Osteoblast (primary cell): ENCODE results near the gene GALNT16. TPM values are rescaled to one million over a fixed set of nuclear protein-coding genes. Genes with fewer than 3 reads are reported as not detected.
"Not testable (repeated sequence)": the region's sequence is repeated elsewhere in the genome, so short reads cannot be mapped to it uniquely, and the experiment has no call there.

ENCODE experiments used
- DNase-seq: peaks from one replicate; pipeline ENCODE4 v3.0.0; 2011; ENCODE audit warnings: low spot score, mixed read lengths; ENCODE audit not compliant: insufficient read length; ENCODE audit errors: missing footprints
- H2AFZ ChIP-seq: 2 replicates; pipeline ENCODE4 v1.6.0; 2011; ENCODE audit warnings: mild to moderate bottlenecking, low read length
- H3K27ac ChIP-seq: 2 replicates; pipeline ENCODE4 v1.5.1; 2011; ENCODE audit warnings: mild to moderate bottlenecking, low read depth, low read length, moderate library complexity
- H3K27me3 ChIP-seq: 2 replicates; pipeline ENCODE4 v1.6.0; 2012; ENCODE audit warnings: mild to moderate bottlenecking, control low read depth, inconsistent platforms, low read length, moderate library complexity; ENCODE audit not compliant: insufficient read depth
- H3K36me3 ChIP-seq: 2 replicates; pipeline ENCODE4 v1.5.1; 2011; ENCODE audit warnings: mild to moderate bottlenecking, low read length, control low read depth, moderate library complexity; ENCODE audit not compliant: insufficient read depth
- H3K4me1 ChIP-seq: 2 replicates; pipeline ENCODE4 v1.5.1; 2011; ENCODE audit warnings: mild to moderate bottlenecking, low read length, control low read depth, moderate library complexity; ENCODE audit not compliant: insufficient read depth
- H3K4me2 ChIP-seq: 2 replicates; pipeline ENCODE4 v1.6.0; 2011; ENCODE audit warnings: mild to moderate bottlenecking, low read length; ENCODE audit not compliant: insufficient read depth
- H3K4me3 ChIP-seq: fragments of 200-600 bp; sonication (generic); 3 replicates; pipeline ENCODE4 v1.5.1; 2012; ENCODE audit warnings: mild to moderate bottlenecking, low read length, inconsistent platforms; ENCODE audit not compliant: insufficient read depth
- H3K79me2 ChIP-seq: 2 replicates; pipeline ENCODE4 v1.6.0; 2012; ENCODE audit warnings: mild to moderate bottlenecking, low read length, control low read depth, inconsistent platforms; ENCODE audit not compliant: insufficient read depth
- H3K9me3 ChIP-seq: 2 replicates; pipeline ENCODE4 v1.5.1; 2011; ENCODE audit warnings: low read depth, low read length, control low read depth
- H4K20me1 ChIP-seq: 2 replicates; pipeline ENCODE4 v1.6.0; 2012; ENCODE audit warnings: mild to moderate bottlenecking, low read length, control low read depth; ENCODE audit not compliant: insufficient read depth
- total RNA-seq: library from RNA; depleted of rRNA; stranded (reverse); fragments of >200 nt; gene quantifications from 2 replicates; pipeline ENCODE4 v1.2.3, GENCODE V29; 2012
- TF ChIP-seq, protein P1 (sequence below): IDR thresholded peaks from 2 replicates; pipeline ENCODE4 v1.5.1; 2011; ENCODE audit warnings: mild to moderate bottlenecking, low read depth, low read length, moderate library complexity; ENCODE audit errors: extremely low read depth

The GALNT16 gene
- 4.0 and 4.1 TPM in 2 replicates for total RNA-seq

DNA sequence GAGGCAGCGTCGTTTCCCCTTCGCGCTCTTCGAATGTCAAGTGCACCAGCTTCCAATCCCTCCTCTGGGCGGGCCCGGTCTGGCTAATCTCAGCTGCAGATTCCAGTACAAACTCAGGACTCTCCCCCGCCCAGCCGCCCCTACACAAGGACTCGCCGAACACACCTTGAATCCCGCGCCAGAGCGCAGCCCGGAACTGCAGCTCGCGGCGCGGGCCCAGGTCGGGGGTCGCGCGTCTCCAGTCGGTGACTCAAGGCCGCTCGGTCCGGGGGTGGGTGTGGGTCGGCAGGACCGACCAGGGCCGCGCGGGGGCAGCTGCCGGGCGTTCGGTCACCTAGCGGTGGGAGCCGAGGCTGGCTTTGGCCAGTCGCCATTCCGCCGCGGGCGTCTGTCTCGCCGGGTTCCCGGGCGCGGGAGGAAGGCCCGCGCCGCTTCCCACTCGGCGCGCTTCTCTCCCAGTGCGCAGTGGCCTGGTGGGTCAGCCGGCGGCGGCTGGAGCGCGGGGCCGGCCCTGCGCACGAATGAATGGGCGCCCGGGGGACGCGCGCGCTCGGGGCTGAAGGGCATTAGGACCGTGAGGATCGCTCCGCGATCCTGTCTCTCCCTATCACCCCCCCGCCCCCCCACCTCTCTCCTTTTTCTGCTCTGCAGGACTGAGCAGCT, at the start of gene GALNT16:
TSS of gene GALNT16 (plus strand) at position 632 of the 663 bp plus-strand sequence. CDS start 133 bp downstream, outside the sequence.
- Histone ChIP-seq H4K20me1 (no peaks in the 10 kb centered on the region), H3K4me2 (peak within 1 kb of the TSS; percentile 85), H3K9me3 (no peaks in the 10 kb centered on the region), H2AFZ (peak within 1 kb of the TSS; percentile 62), H3K4me1 (peaks cover 32% of the 10 kb centered on the region), H3K79me2 (no peaks in the 10 kb centered on the region), H3K27ac (no peak within 1 kb of the TSS), H3K36me3 (no peaks in the 10 kb centered on the region), H3K27me3 (peaks cover 43% of the 10 kb centered on the region), H3K4me3 (peak within 1 kb of the TSS; percentile 70)
- peak; percentile 94 for DNase-seq
- TF ChIP-seq, protein P1, sequence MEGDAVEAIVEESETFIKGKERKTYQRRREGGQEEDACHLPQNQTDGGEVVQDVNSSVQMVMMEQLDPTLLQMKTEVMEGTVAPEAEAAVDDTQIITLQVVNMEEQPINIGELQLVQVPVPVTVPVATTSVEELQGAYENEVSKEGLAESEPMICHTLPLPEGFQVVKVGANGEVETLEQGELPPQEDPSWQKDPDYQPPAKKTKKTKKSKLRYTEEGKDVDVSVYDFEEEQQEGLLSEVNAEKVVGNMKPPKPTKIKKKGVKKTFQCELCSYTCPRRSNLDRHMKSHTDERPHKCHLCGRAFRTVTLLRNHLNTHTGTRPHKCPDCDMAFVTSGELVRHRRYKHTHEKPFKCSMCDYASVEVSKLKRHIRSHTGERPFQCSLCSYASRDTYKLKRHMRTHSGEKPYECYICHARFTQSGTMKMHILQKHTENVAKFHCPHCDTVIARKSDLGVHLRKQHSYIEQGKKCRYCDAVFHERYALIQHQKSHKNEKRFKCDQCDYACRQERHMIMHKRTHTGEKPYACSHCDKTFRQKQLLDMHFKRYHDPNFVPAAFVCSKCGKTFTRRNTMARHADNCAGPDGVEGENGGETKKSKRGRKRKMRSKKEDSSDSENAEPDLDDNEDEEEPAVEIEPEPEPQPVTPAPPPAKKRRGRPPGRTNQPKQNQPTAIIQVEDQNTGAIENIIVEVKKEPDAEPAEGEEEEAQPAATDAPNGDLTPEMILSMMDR = peak; percentile 14

DNA sequence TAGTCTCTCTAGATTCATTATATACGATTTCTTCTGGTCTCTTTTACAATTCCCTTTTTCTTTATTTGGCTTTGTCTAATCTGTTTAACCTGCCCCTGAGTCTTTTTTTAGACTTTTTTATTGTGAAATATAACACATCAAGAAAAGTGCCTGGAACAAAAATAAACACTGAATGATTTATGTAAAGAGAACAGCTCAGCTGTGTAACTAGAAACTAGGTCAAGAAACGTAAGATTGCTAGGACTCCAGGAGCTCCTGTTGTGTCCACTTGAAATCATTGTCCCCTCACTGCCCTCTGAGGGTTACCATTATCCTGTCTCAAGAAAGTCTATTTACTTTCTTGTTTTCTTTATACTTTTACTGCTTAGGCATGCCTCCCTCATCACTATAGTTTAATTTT, 45.6 kb upstream of the GALNT16 start:
- Histone ChIP-seq H4K20me1 (no peaks in the 10 kb centered on the region), H3K4me1 (no peaks in the 10 kb centered on the region), H3K4me2 (no peak overlapping the region), H3K27me3 (no peaks in the 10 kb centered on the region), H2AFZ (no peak overlapping the region), H3K36me3 (no peaks in the 10 kb centered on the region), H3K27ac (no peak overlapping the region), H3K4me3 (no peak overlapping the region), H3K79me2 (no peaks in the 10 kb centered on the region), H3K9me3 (no peaks in the 10 kb centered on the region)
- no peak for DNase-seq
- TF ChIP-seq, protein P1 = no peak

DNA sequence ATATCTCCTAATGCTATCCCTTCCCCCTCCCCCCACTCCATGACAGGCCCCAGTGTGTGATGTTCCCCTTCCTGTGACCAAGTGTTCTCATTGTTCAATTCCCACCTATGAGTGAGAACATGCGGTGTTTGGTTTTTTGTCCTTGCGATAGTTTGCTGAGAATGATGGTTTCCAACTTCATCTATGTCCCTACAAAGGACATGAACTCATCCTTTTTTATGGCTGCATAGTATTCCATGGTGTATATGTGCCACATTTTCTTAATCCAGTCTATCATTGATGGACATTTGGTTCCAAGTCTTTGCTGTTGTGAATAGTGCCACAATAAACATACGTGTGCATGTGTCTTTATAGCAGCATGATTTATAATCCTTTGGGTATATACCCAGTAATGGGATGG, 42.3 kb upstream of the GALNT16 start:
- H3K79me2 ChIP-seq, H2AFZ ChIP-seq, H3K36me3 ChIP-seq, H3K9me3 ChIP-seq, H3K27me3 ChIP-seq, H3K4me1 ChIP-seq, DNase-seq, H3K27ac ChIP-seq, H3K4me3 ChIP-seq, H4K20me1 ChIP-seq, H3K4me2 ChIP-seq: not testable (repeated sequence)

DNA sequence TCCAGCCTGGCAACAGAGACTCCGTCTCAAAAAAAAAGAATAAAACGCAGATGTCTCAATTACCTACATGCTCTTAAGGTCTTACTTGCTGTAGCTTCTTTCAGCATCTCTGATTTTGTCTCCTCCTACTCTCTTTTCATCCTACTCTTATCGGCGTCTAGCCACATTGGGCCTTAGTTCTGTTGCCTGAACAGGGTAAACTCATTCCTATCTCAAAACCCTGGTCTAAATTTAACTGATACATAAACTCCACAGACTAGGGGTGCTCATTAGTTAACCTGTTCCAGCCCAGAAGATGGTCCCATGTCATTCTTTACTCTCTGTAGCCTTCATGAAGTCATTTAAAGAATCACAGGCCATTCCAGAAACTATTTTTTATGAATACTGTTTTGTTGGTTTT, 35.0 kb upstream of the GALNT16 start:
- Histone ChIP-seq H3K9me3 (no peaks in the 10 kb centered on the region), H3K27me3 (no peaks in the 10 kb centered on the region), H3K4me3 (no peak overlapping the region), H3K4me2 (no peak overlapping the region), H3K4me1 (no peaks in the 10 kb centered on the region), H4K20me1 (no peaks in the 10 kb centered on the region), H3K27ac (no peak overlapping the region), H3K79me2 (no peaks in the 10 kb centered on the region), H2AFZ (no peak overlapping the region), H3K36me3 (peaks cover 4% of the 10 kb centered on the region)
- TF ChIP-seq, protein P1 = no peak
- DNase-seq = no peak
